ENCODE results near the gene SERPINA5.

Gene SERPINA5, protein sequence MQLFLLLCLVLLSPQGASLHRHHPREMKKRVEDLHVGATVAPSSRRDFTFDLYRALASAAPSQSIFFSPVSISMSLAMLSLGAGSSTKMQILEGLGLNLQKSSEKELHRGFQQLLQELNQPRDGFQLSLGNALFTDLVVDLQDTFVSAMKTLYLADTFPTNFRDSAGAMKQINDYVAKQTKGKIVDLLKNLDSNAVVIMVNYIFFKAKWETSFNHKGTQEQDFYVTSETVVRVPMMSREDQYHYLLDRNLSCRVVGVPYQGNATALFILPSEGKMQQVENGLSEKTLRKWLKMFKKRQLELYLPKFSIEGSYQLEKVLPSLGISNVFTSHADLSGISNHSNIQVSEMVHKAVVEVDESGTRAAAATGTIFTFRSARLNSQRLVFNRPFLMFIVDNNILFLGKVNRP

DNA sequence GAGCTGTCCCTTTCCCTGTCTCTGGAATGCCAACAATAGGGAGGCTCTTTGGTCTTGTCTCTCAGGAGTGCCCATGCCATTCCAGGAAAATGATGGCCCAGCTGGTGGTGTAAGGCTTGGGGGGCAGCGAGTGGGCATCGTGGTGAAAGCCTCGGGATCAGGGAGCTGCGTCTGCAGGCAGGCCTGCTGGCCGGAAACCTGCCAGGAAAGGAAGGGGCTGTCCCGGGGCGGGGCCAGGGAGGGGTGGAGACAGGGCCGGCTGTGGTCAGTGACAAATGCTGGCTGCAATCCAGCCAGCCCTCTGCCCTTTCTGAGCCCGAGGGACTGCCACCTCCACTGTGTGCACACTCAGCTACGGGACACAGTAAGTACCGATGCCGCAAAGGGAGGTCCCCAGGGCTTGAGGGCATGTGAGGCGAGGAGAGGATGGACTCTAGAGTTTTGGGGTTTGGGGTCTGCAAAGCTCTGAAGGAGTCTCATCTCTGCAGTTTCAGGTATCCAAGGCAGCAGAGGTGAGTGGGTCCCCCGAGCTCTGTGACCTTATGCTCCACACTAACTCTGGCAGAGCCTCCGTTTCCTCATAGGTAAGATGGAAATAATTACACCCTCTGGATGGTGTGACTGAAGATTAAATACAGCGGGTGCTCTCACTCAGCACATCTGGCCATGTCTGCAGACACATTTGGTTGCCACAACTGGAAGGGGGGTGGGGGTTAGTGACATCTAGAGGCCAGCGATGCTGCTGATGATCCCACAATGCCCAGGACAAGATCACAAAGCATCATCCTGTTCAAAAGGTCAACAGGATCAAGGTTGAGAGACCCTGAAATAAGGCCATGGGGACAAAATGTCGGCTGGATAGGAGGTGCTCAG is at the start of gene SERPINA5:
Gene SERPINA5, plus strand, starts transcription at position 300 of the 873 bp plus-strand sequence. CDS start 5,937 bp downstream, outside the sequence.
- TF ChIP-seq, protein P1, sequence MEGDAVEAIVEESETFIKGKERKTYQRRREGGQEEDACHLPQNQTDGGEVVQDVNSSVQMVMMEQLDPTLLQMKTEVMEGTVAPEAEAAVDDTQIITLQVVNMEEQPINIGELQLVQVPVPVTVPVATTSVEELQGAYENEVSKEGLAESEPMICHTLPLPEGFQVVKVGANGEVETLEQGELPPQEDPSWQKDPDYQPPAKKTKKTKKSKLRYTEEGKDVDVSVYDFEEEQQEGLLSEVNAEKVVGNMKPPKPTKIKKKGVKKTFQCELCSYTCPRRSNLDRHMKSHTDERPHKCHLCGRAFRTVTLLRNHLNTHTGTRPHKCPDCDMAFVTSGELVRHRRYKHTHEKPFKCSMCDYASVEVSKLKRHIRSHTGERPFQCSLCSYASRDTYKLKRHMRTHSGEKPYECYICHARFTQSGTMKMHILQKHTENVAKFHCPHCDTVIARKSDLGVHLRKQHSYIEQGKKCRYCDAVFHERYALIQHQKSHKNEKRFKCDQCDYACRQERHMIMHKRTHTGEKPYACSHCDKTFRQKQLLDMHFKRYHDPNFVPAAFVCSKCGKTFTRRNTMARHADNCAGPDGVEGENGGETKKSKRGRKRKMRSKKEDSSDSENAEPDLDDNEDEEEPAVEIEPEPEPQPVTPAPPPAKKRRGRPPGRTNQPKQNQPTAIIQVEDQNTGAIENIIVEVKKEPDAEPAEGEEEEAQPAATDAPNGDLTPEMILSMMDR (IDR thresholded peaks at IDR 0.05; ENCODE audit: extremely low read depth, insufficient read depth, missing control alignments): no peak
- no peak for DNase-seq (ENCODE audit: low spot score)
- in situ Hi-C loops (cut with MboI; ENCODE audit: low pct_unique_long_range_greater_than_20kb, low sequenced_read_pairs, unreplicated experiment): no loop called here

DNA sequence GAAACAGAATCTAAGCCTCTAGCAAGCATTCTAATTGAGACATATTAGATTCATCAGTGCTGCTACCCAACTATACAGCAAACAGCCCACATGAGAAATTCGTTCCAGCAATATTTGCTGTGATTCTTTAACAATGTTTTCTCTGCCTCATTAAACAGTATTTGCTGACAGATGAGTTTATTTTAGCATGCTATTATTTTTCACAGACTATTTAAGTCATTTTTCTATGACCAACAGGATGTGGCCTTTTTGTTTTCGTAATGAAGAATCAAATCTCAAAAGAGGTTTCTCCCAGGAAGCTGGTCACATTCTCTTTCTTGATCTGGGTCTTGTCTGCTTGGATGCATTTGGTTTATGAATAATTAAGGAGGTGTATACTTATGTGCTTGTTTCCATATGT is 48.8 kb upstream of the SERPINA5 start:
- in situ Hi-C loops (cut with MboI; ENCODE audit: low pct_unique_long_range_greater_than_20kb, low sequenced_read_pairs, unreplicated experiment): no loop called here
- TF ChIP-seq, protein P1 (IDR thresholded peaks at IDR 0.05; ENCODE audit: extremely low read depth, insufficient read depth, missing control alignments): no peak
- DNase-seq (ENCODE audit: low spot score): no peak

DNA sequence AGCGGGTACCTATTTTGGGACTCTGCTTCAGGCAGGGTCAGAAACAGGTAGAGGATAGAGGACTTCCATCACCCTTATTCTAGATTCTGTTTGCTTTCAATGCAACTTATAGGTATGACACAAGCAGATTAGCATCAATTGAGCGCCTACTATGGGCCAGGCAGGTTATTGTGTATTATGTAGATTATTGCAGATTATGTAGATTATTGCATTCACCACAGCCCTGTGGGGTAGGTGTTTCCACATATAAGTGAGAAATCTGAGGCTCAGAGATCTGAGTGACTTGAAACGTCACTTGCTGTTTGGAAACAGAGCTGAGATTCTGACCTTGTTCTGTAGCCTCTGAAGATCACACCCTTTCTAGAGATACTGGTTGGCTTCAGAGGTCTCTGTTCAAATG is 45.7 kb upstream of the SERPINA5 start:
- in situ Hi-C loops (cut with MboI; ENCODE audit: low pct_unique_long_range_greater_than_20kb, low sequenced_read_pairs, unreplicated experiment): no loop called here
- DNase-seq (ENCODE audit: low spot score): no peak
- TF ChIP-seq, protein P1 (IDR thresholded peaks at IDR 0.05; ENCODE audit: extremely low read depth, insufficient read depth, missing control alignments): no peak

DNA sequence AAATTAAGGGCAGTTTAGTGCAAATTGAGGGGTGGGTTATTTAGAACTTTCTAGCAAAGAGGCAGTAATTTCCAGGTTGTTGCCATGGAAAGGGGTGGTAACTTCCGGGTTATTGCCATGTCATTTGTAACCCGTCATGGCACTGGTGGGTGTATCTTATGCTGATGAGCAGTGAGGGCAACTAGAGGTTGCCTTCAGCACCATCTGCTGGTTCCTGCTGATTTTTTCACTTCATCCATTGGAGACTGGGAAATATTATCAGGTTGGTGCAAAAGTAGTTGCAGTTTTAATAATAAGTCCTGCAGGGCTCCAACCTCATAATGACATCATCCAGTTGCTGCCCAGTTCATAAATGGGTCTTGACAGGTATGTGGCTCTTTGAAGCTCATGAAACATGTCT is 44.4 kb upstream of the SERPINA5 start:
- in situ Hi-C loops (cut with MboI; ENCODE audit: low pct_unique_long_range_greater_than_20kb, low sequenced_read_pairs, unreplicated experiment): no loop called here
- DNase-seq (ENCODE audit: low spot score): no peak

DNA sequence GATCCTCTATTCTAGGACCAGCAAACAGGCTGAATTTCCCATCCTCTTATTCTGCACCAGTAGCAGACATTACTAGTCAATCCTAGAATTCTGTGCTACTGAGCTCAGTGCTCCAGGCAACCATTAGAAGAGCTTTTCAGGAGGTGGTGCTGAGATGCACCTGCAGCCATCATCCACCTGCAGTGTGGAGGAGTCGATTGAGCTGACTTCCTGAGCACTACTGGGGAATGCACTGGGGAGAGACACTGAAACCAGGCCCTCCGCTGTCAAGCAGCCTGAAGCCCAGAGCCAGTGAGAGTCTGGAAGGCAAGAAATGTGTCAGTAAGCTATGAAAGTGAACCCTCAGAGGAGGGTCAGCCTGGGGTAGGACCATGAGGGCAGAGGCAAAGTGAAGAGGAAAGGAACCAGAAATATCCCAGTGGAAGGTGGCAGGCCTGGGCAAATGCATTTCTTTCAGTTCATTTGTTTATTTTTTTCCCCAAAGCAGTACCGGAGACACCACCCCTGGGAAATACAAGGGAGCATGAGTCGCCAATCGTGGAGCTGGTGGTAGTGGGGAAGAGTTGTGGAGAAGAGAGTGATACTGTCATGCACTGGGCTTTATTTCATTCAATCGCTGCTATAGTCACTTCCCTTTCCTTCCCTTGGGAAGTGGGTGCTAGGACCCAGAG is 43.0 kb upstream of the SERPINA5 start:
- in situ Hi-C loops (cut with MboI; ENCODE audit: low pct_unique_long_range_greater_than_20kb, low sequenced_read_pairs, unreplicated experiment): no loop called here
- no peak for DNase-seq (ENCODE audit: low spot score)
- TF ChIP-seq, protein P1 (IDR thresholded peaks at IDR 0.05; ENCODE audit: extremely low read depth, insufficient read depth, missing control alignments): no peak

More for the DNA sequence above, 44.4 kb upstream of the SERPINA5 start:
- TF ChIP-seq, protein P1 (IDR thresholded peaks at IDR 0.05; ENCODE audit: extremely low read depth, insufficient read depth, missing control alignments): no peak

DNA sequence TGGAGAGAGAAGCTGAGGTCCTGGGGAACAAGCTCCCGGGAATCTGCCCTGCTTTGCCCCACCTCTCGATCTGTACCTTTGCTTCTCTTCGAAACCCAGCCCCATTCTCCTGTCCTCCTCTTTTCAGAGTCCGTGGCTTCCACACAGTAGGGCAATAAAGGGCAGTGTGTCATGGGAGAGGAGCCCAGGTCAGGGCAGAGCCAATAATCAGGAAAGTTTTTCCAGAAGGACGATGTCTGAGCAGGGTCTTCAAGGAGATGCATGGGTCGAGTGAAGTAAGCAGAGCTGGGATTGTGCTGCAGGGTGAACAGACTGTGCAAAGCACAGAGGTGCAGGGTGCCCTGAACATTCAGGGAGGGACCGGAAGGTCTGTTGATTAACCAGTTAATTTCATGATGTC is 42.0 kb upstream of the SERPINA5 start:
- no peak for DNase-seq (ENCODE audit: low spot score)
- in situ Hi-C loops (cut with MboI; ENCODE audit: low pct_unique_long_range_greater_than_20kb, low sequenced_read_pairs, unreplicated experiment): no loop called here
- TF ChIP-seq, protein P1 (IDR thresholded peaks at IDR 0.05; ENCODE audit: extremely low read depth, insufficient read depth, missing control alignments): no peak

Data from GM13977 (cell line).